Measurements from ENCODE around the gene TMEM120B. TPM values are rescaled to one million over a fixed set of nuclear protein-coding genes. Genes with fewer than 3 reads are reported as not detected.
"Not testable (repeated sequence)": the region's sequence is repeated elsewhere in the genome, so short reads cannot be mapped to it uniquely, and the experiment has no call there.

TMEM120B gene
- polyA plus RNA-seq, 3 donors from 2014 or later, result 1.8 to 4.0 (median 3.1) TPM

GRCh38 chr12:121715055-121715454 lies 2.5 kb downstream of the TMEM120B start:
- peaks cover 20 to 22% of the 10 kb centered on the region in 2 donors for H3K4me1 Mint-ChIP-seq
- DNase-seq, H3K4me3 Mint-ChIP-seq: not testable (repeated sequence)

DNA sequence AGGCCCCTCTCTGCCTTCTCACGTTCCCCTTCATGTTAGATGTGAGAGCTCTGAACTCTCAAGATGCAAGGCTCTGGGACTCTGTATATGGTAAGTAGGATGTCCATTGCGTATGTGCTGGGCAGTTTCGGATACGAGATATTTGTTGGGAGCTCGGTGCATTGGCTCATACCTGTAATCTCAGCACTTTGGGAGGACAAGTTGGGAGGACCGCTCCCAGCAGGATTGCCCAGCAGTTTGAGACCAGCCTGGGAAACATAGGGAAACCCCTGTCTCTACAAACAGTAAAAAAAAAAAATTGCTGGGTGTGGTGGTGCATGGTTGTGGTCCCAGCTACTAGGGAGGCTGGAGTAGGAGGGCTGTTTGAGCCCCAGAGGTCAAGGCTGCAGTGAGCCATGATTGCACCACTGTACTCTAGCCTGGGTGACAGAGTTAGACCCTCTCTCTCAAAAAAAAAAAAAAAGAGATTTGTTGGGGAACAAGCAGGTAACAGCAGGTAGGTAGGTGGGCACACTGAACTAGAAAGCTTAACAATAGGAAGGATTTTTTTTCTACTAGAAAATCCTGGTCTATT lies 3.4 kb downstream of the TMEM120B start:
- no peaks in the 10 kb centered on the region for H3K9me3 Mint-ChIP-seq

More at GRCh38 chr12:121715055-121715454, 2.5 kb downstream of the TMEM120B start:
- H3K9me3 Mint-ChIP-seq; H3K36me3 Mint-ChIP-seq; H3K27me3 Mint-ChIP-seq (ENCODE audit: low read depth in 3 of 3): not testable (repeated sequence)
- H3K27ac Mint-ChIP-seq, result peak overlapping the region in 1 of 6 donors; percentile 16

DNA sequence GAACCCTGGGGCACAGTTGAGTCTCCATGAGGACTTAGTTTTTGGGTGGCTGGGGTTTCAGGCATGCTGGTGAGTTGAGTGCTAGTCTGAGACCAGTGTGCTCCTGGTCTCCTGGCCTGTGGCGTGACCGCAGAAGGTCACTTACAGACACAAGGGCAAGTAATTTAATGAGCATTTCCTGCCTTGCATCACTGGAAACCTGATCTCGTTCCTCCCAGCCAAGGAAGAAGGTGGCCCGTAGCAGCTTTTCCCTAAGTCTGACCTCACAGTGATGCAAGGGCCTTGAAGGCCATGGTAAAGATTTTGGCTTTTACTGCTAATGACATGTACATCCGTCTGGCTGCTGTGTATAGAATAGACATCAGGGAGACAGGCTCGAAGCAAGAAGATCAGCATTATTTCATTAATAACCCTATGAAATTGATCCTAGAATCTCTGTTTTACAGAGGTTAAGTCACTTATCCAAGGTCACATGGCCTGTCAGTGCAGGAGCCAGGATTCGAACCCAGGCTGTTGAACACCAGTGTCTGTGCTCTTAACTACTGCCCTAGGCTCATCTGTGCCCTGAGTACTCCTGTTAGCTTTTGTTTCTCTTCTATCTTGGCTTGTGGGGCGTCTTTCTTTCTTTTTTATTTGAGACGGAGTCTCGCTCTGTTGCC lies 4.6 kb downstream of the TMEM120B start:
- Mint-ChIP-seq H3K9me3 (no peaks in the 10 kb centered on the region), H3K4me3 (no peak overlapping the region), H3K36me3 (peaks cover 0 to 6% (median 0%) of the 10 kb centered on the region in 3 donors), H3K27ac (no peak overlapping the region), H3K27me3 (ENCODE audit: low read depth in 3 of 3) (peaks cover 0 to 8% (median 0%) of the 10 kb centered on the region in 3 donors), H3K4me1 (peaks cover 12 to 13% of the 10 kb centered on the region in 2 donors)
- DNase-seq, result no peak

More for the DNA sequence above, 3.4 kb downstream of the TMEM120B start:
- Mint-ChIP-seq H3K4me3 (peak overlapping the region in 1 of 5 donors; percentile 19), H3K27me3 (ENCODE audit: low read depth in 3 of 3) (peaks cover 0 to 9% (median 0%) of the 10 kb centered on the region in 3 donors), H3K27ac (peak overlapping the region in 1 of 6 donors; percentile 40), H3K4me1 (peaks cover 20 to 22% of the 10 kb centered on the region in 2 donors), H3K36me3 (peaks cover 0 to 6% (median 0%) of the 10 kb centered on the region in 3 donors)
- DNase-seq, result no peak

GRCh38 chr12:121718653-121719239 lies 6.2 kb downstream of the TMEM120B start:
- Mint-ChIP-seq H3K4me3 (no peak overlapping the region), H3K27me3 (ENCODE audit: low read depth in 3 of 3) (peaks cover 0 to 5% (median 0%) of the 10 kb centered on the region in 3 donors), H3K9me3 (no peaks in the 10 kb centered on the region), H3K27ac (no peak overlapping the region), H3K4me1 (peaks cover 2 to 3% of the 10 kb centered on the region in 2 donors), H3K36me3 (peaks cover 0 to 6% (median 0%) of the 10 kb centered on the region in 3 donors)
- DNase-seq, result no peak

DNA sequence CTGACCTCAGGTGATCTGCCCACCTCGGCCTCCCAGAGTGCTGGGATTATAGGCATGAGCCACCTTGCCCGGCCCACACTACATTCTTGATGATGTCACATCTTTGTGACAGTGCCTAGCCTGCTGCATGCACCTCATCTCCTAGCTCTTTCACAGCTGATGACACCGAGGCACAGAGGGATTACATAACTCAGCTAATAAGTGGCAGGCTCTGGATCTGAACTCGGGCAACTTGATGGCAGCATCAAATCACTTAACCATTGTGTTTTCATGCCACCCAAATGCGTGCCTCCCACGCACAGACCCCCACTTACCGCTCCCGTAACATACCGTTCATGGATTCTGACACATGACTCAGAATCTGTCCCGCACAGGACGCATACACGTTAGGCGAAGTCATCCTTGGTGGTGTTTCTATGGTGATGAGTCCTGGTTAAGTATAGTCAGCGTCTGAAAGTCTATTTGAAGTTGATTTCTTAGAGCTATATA lies 7.4 kb downstream of the TMEM120B start:
- Mint-ChIP-seq H3K27ac (no peak overlapping the region), H3K36me3 (peaks cover 0 to 6% (median 1%) of the 10 kb centered on the region in 3 donors), H3K27me3 (ENCODE audit: low read depth in 3 of 3) (peaks cover 0 to 5% (median 0%) of the 10 kb centered on the region in 3 donors), H3K4me3 (no peak overlapping the region), H3K9me3 (no peaks in the 10 kb centered on the region), H3K4me1 (no peaks in the 10 kb centered on the region)
- DNase-seq, result no peak

GRCh38 chr12:121720762-121721161 lies 8.2 kb downstream of the TMEM120B start:
- H3K36me3 Mint-ChIP-seq, result peaks cover 0 to 4% (median 0%) of the 10 kb centered on the region in 3 donors

GRCh38 chr12:121722511-121722910 lies 10.0 kb downstream of the TMEM120B start:
- no peak overlapping the region for H3K27ac Mint-ChIP-seq
- H3K9me3 Mint-ChIP-seq, result no peaks in the 10 kb centered on the region
- H3K27me3 Mint-ChIP-seq (ENCODE audit: low read depth in 3 of 3), result peaks cover 0 to 5% (median 1%) of the 10 kb centered on the region in 3 donors
- peaks cover 0 to 4% (median 0%) of the 10 kb centered on the region in 3 donors for H3K36me3 Mint-ChIP-seq
- no peak for DNase-seq
- no peaks in the 10 kb centered on the region for H3K4me1 Mint-ChIP-seq
- no peak overlapping the region for H3K4me3 Mint-ChIP-seq

More at GRCh38 chr12:121720762-121721161, 8.2 kb downstream of the TMEM120B start:
- Mint-ChIP-seq H3K27me3 (ENCODE audit: low read depth in 3 of 3) (peaks cover 0 to 5% (median 0%) of the 10 kb centered on the region in 3 donors), H3K4me1 (no peaks in the 10 kb centered on the region), H3K9me3 (no peaks in the 10 kb centered on the region), H3K27ac (no peak overlapping the region), H3K4me3 (no peak overlapping the region)
- DNase-seq, result no peak

DNA sequence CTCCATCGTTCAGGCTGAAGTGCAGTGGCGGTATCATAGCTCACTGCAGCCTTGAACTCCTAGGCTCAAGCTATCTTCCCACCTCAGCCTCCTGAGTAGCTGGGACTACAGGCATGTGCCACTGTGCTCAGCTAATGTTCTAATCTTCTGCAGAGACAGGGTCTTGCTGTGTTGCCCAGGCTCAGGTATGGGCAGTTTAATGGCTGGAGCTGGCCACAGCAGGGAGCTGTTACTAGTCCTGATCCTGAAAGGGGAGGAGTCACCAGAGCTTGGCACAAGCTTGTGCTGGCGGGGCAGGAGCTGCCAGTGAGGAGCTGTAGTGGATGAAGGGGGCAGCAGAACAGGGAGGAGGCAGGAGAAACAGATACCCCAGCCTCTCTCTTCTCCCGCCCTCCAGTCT lies 10.6 kb downstream of the TMEM120B start:
- no peak overlapping the region for H3K27ac Mint-ChIP-seq
- H3K36me3 Mint-ChIP-seq, result peaks cover 0 to 4% (median 0%) of the 10 kb centered on the region in 3 donors
- no peaks in the 10 kb centered on the region for H3K4me1 Mint-ChIP-seq

GRCh38 chr12:121724925-121725324 lies 12.4 kb downstream of the TMEM120B start:
- no peaks in the 10 kb centered on the region for H3K9me3 Mint-ChIP-seq

More for the DNA sequence above, 10.6 kb downstream of the TMEM120B start:
- H3K27me3 Mint-ChIP-seq (ENCODE audit: low read depth in 3 of 3), result peaks cover 0 to 5% (median 1%) of the 10 kb centered on the region in 3 donors
- no peak overlapping the region for H3K4me3 Mint-ChIP-seq
- no peak for DNase-seq
- H3K9me3 Mint-ChIP-seq, result no peaks in the 10 kb centered on the region

GRCh38 chr12:121725423-121725822 lies 12.9 kb downstream of the TMEM120B start:
- Mint-ChIP-seq H3K36me3 (peaks cover 0 to 4% (median 0%) of the 10 kb centered on the region in 3 donors), H3K9me3 (no peaks in the 10 kb centered on the region), H3K4me3 (no peak overlapping the region), H3K4me1 (no peaks in the 10 kb centered on the region), H3K27ac (no peak overlapping the region), H3K27me3 (ENCODE audit: low read depth in 3 of 3) (peaks cover 0 to 1% (median 0%) of the 10 kb centered on the region in 3 donors)
- DNase-seq, result no peak

More at GRCh38 chr12:121724925-121725324, 12.4 kb downstream of the TMEM120B start:
- H3K4me1 Mint-ChIP-seq, result no peaks in the 10 kb centered on the region
- peaks cover 0 to 1% (median under 1%) of the 10 kb centered on the region in 3 donors for H3K27me3 Mint-ChIP-seq (ENCODE audit: low read depth in 3 of 3)
- no peak for DNase-seq
- H3K27ac Mint-ChIP-seq, result no peak overlapping the region
- H3K4me3 Mint-ChIP-seq, result no peak overlapping the region
- peaks cover 0 to 4% (median 0%) of the 10 kb centered on the region in 3 donors for H3K36me3 Mint-ChIP-seq

GRCh38 chr12:121729021-121729420 lies 16.5 kb downstream of the TMEM120B start:
- Mint-ChIP-seq H3K36me3 (peaks cover 0 to 4% (median 0%) of the 10 kb centered on the region in 3 donors), H3K27me3 (ENCODE audit: low read depth in 3 of 3) (peaks cover 0 to 1% (median 0%) of the 10 kb centered on the region in 3 donors)

GRCh38 chr12:121731473-121731872 lies 18.9 kb downstream of the TMEM120B start:
- no peak for DNase-seq
- Mint-ChIP-seq H3K27me3 (ENCODE audit: low read depth in 3 of 3) (peaks cover 0 to 1% (median 0%) of the 10 kb centered on the region in 3 donors), H3K9me3 (no peaks in the 10 kb centered on the region), H3K4me3 (no peak overlapping the region), H3K4me1 (no peaks in the 10 kb centered on the region), H3K27ac (no peak overlapping the region), H3K36me3 (no peaks in the 10 kb centered on the region)

More at GRCh38 chr12:121729021-121729420, 16.5 kb downstream of the TMEM120B start:
- Mint-ChIP-seq H3K9me3 (no peaks in the 10 kb centered on the region), H3K4me1 (no peaks in the 10 kb centered on the region), H3K4me3 (no peak overlapping the region), H3K27ac (no peak overlapping the region)
- no peak for DNase-seq

GRCh38 chr12:121733849-121734248 lies 21.3 kb downstream of the TMEM120B start:
- H3K27ac Mint-ChIP-seq, result no peak overlapping the region
- H3K9me3 Mint-ChIP-seq, result no peaks in the 10 kb centered on the region
- H3K4me1 Mint-ChIP-seq, result no peaks in the 10 kb centered on the region
- H3K36me3 Mint-ChIP-seq, result no peaks in the 10 kb centered on the region
- H3K4me3 Mint-ChIP-seq, result no peak overlapping the region
- H3K27me3 Mint-ChIP-seq (ENCODE audit: low read depth in 3 of 3), result no peaks in the 10 kb centered on the region
- DNase-seq, result no peak

All from immature natural killer cell (primary cell).